Measurements from ENCODE around the gene MME. TPM values are rescaled to one million over a fixed set of nuclear protein-coding genes. Genes with fewer than 3 reads are reported as not detected.

MME gene
- total RNA-seq, 6 experiments from 2014 or later = 40.3 to 85.5 (median 67.1) TPM

GRCh38 chr3:155088706-155089345 is 8.7 kb downstream of the MME start:
- H3K4me1 Mint-ChIP-seq (ENCODE audit: low read depth) = peaks cover 19% of the 10 kb centered on the region
- no peak overlapping the region for H3K27ac Mint-ChIP-seq
- no peak for TF ChIP-seq CTCF (IDR thresholded peaks at IDR 0.05)
- H3K36me3 Mint-ChIP-seq (ENCODE audit: low read depth) = peaks cover 31% of the 10 kb centered on the region
- H3K27me3 Mint-ChIP-seq (ENCODE audit: insufficient read depth) = no peaks in the 10 kb centered on the region
- H3K4me3 Mint-ChIP-seq = no peak overlapping the region
- H3K9me3 Mint-ChIP-seq = no peaks in the 10 kb centered on the region
- no peak for DNase-seq

GRCh38 chr3:155089495-155089894 is 9.4 kb downstream of the MME start:
- no peaks in the 10 kb centered on the region for H3K9me3 Mint-ChIP-seq
- H3K27ac Mint-ChIP-seq = no peak overlapping the region
- TF ChIP-seq CTCF (IDR thresholded peaks at IDR 0.05) = no peak
- no peak for DNase-seq
- H3K4me3 Mint-ChIP-seq = no peak overlapping the region
- no peaks in the 10 kb centered on the region for H3K27me3 Mint-ChIP-seq (ENCODE audit: insufficient read depth)
- peaks cover 31% of the 10 kb centered on the region for H3K36me3 Mint-ChIP-seq (ENCODE audit: low read depth)
- peaks cover 19% of the 10 kb centered on the region for H3K4me1 Mint-ChIP-seq (ENCODE audit: low read depth)

- Mint-ChIP-seq H3K4me1 (ENCODE audit: low read depth) (peaks cover 14% of the 10 kb centered on the region), H3K36me3 (ENCODE audit: low read depth) (peaks cover 5% of the 10 kb centered on the region), H3K27me3 (ENCODE audit: insufficient read depth) (no peaks in the 10 kb centered on the region; the same call in 1 of the 2 replicates), H3K4me3 (no peak overlapping the region), H3K27ac (no peak overlapping the region), H3K9me3 (no peaks in the 10 kb centered on the region)
- DNase-seq = no peak
- no peak for TF ChIP-seq CTCF (IDR thresholded peaks at IDR 0.05)
These were observed 13.1 kb downstream of the MME start for GRCh38 chr3:155093261-155093660.

- Mint-ChIP-seq H3K27me3 (ENCODE audit: insufficient read depth) (no peaks in the 10 kb centered on the region; the same call in 1 of the 2 replicates), H3K36me3 (ENCODE audit: low read depth) (peaks cover 18% of the 10 kb centered on the region), H3K9me3 (no peaks in the 10 kb centered on the region), H3K4me1 (ENCODE audit: low read depth) (peaks cover 8% of the 10 kb centered on the region), H3K4me3 (no peak overlapping the region), H3K27ac (no peak overlapping the region)
- TF ChIP-seq CTCF (IDR thresholded peaks at IDR 0.05) = no peak
- DNase-seq = no peak
These were observed 16.3 kb downstream of the MME start for GRCh38 chr3:155096303-155097008.

- no peak for DNase-seq
- H3K27ac Mint-ChIP-seq = no peak overlapping the region
- no peak overlapping the region for H3K4me3 Mint-ChIP-seq
- no peaks in the 10 kb centered on the region for H3K9me3 Mint-ChIP-seq
- TF ChIP-seq CTCF (IDR thresholded peaks at IDR 0.05) = no peak
- peaks cover 20% of the 10 kb centered on the region for H3K36me3 Mint-ChIP-seq (ENCODE audit: low read depth)
- peaks cover 13% of the 10 kb centered on the region for H3K4me1 Mint-ChIP-seq (ENCODE audit: low read depth)
- H3K27me3 Mint-ChIP-seq (ENCODE audit: insufficient read depth) = no peaks in the 10 kb centered on the region; the same call in 1 of the 2 replicates
These were observed 16.9 kb downstream of the MME start for GRCh38 chr3:155097009-155097349.
